ENCODE results near the gene GABBR2.

DNA sequence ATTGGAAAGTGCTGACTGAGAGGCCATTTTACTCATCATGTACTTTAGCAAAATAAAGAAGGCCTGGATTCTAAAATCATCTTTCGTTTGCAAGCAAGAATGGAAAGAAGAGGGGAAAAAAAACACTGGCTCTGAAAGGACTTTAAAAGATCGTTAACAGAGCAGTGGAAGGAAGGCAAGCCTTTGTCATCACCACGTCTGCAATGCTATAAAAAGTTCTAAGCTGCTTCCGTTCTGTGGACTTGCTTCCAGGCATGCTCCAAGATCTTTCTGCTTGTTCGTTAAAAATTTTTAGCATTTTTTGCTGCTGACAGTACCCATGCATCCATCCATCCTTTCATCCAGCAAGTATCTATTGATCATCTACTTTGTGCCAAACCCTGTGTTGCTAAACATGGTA is 226.5 kb downstream of the GABBR2 start:
- TF ChIP-seq, protein P1, sequence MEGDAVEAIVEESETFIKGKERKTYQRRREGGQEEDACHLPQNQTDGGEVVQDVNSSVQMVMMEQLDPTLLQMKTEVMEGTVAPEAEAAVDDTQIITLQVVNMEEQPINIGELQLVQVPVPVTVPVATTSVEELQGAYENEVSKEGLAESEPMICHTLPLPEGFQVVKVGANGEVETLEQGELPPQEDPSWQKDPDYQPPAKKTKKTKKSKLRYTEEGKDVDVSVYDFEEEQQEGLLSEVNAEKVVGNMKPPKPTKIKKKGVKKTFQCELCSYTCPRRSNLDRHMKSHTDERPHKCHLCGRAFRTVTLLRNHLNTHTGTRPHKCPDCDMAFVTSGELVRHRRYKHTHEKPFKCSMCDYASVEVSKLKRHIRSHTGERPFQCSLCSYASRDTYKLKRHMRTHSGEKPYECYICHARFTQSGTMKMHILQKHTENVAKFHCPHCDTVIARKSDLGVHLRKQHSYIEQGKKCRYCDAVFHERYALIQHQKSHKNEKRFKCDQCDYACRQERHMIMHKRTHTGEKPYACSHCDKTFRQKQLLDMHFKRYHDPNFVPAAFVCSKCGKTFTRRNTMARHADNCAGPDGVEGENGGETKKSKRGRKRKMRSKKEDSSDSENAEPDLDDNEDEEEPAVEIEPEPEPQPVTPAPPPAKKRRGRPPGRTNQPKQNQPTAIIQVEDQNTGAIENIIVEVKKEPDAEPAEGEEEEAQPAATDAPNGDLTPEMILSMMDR (conservative IDR thresholded peaks at IDR 0.05), result no peak
- no peak for TF ChIP-seq ZFX (IDR thresholded peaks at IDR 0.05)
